Pons (tissue), 1 donor: Measurements from ENCODE around the gene VPS16.
"Not testable (repeated sequence)": the region's sequence is repeated elsewhere in the genome, so short reads cannot be mapped to it uniquely, and the experiment has no call there.

Experiments
- DNase-seq: peaks from one replicate; pipeline ENCODE4 v3.0.0-alpha.2; 2016; ENCODE audit warnings: low spot score

Gene VPS16

DNA sequence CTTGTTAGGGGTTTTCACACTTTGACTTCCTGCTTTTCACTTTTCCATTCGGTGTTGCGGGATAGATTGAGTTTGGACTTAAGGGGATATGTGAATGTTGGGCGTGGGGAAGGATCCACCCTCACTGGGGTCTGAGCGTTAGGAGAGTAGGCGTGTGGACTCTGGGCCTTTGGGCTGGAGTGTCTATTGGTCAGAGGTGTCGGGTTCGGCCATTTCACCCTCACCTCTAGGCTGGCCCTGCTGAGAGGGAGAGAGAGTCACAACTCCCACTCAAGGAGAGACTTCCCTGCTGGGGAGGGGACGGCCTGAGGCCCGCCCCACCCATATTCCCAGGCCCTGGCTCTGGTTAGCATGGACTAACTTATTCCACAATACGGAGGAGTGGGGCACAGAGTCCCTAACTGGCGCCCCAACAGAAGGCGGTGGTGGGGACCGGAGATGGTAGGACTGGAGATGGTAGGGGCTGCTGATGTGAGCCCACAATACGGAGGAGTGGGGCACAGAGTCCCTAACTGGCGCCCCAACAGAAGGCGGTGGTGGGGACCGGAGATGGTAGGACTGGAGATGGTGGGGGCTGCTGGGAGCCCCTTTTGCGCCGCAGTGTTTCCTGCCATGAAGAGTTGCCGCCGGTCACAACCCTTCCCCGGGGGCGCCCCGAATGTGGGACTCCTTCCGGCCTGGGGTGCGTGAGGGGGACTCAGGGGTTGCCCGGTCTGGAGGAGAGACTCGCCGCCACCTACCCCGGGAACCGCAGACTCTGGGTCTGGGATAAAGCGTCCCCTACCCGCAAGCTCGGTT, 31.3 kb downstream of the VPS16 start:
- peak; percentile 22 for DNase-seq

DNA sequence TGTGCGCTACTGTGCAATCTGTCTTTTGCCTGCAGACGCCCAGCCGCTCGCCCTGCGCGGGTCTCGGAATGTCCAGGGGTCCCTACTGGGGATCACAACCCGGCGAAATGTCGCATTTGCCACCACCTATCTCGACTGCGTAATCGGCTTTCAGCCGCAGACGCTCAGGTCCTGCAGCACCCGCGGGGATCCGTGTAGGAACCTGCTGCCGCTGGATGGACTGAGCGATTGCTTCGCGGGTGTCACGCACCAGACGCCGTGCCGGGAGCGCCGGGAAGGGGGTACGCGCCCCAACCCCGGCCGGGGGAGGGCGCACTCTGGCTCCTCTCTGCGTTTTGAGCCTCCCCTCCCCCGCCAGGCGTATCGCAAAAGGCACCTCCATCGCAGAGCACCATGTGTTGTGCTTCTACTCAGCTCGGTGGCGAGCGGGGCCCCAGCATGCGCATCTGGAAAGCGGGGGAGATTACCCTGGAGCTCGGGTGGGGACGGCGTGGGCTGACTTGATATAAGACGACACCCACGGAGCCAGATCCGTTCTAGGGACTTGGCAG, 32.0 kb downstream of the VPS16 start:
- DNase-seq: peak; percentile 44

DNA sequence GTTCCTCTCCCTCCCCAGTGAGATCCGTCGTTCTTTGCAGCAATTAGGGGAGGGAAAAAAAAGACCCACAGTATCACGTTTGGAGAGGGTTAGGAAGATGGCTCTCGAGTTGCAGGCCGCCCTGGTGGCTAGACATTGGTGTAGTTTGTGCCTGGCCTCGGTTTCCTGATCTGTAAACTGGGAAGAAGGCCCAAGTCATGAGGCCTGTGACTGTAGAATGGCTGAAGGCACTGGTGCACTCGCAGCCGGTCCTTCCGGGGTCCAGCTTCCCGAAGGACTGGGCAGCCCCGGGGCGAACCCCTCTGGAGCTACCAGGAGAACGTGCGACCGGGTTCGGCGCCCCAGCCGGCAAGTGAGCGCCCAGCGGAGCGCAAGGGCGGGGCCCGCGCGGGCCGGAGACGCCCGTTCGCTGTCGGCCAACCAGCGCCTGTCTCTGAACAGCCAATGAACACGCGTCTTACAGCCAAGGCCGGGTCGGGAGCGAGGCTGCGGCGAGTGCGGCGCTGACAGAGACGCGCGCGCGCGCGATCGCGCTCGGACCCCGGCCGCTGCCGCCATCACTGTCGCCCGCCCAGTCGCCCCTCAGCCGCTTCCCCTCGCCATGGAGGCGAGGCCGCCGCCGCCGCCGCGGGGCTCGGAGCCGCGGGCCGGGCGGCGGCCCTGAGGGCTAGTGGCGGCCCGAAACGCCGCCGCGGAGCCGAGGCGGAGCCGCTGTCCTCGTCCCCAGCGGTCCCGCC, 32.6 kb downstream of the VPS16 start, which contains the start of gene PTPRA:
PTPRA (plus strand) TSS at position 472 of the 737 bp plus-strand sequence. CDS start 90,797 bp downstream, outside the sequence.
- DNase-seq: peak; percentile 91

DNA sequence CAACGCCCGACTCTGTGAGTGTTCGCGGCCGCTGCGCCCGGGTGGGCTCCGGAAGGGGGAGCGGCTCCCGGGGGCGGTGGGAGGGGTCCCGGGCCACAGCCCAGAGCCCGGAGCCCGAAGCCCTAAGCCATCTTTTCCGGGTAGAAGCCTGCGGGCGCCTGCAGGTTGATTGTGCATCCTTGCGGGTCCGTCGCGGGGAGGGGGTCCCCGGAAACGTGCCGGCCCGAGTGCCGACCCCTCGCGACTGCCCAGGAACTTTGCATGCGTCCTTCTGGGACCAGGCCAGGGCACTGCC, 33.1 kb downstream of the VPS16 start:
- DNase-seq: no peak

DNA sequence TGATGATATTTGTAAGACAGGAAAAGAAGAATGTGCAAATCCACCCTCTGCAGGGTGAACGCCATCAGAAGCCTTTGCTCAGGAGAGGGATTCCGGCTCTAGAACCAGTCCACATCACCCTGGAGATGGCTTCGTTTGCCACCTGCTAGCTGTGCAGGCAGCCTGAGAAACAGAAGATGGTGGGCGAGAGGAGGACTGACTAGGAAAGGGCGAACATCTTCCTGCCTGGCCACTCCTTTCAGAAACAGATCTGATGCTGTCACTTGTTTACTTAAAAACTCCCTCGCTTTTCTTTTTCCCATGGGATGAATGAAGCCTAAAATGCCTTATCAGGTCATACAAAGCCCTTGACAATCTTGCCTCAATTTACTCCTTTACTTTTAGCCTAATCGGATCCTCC, 33.9 kb downstream of the VPS16 start:
- DNase-seq: no peak

DNA sequence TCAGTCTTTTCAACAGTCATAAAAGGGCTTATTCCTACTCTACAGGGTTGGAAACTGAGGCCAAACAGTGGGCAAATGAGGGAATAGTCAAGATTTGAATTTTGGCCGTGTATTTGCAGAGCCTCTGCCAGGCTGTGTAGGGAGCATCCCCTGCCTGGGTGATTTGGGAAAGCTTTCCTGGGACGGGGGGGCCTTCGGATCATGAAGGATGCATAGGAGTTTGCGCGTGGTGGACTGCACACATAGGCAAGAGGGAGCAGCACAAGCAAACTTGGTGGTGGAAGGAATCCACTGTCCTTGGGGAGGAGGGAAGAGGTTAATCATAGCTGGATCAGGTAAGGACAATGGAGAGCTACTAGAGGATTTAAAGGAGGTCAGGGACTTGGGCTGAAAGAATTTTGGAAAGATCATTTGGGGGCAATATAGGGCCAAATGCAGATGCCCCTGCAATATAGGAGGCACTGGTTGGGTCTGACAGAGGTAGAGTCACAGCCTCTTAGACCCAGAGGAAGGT, 35.2 kb downstream of the VPS16 start:
- no peak for DNase-seq

DNA sequence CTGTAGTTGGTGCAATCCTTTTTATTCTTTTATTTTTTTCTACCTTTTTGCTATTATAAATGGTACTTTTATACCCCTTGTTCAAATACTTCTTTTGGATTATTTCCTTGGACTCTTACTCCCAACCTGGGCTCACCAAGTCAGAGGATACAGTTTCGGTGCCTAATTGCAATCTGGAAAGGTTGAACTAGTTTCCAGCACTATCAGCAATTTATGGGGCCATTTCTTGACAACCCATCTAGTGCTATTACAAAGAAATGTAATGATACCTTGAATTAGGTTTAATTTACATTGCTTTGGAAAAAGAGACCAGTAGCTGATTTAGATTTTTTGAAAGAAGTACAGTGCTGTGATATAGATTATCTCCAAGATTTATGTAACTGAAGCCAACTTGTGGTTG, 38.0 kb downstream of the VPS16 start:
- no peak for DNase-seq

DNA sequence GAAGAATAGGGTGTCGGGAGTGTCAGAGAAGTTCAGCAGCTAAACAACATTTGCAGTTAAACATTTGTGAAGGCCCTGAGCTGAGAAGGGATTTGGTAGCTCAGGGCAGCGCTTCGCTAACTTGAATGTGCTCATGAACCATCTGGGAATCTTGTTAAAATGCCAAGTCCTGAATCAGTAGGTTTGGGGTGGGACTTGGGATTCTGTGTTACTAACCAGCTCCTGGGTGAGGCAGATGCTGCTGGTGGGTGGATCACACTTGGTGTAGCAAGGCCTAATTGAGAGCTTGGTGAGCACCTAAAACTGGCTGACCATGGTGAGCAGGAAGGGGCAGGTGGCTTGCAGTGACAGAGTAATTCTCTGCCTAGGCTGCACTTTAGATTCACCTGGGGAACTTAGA, 38.6 kb downstream of the VPS16 start:
- DNase-seq: no peak

DNA sequence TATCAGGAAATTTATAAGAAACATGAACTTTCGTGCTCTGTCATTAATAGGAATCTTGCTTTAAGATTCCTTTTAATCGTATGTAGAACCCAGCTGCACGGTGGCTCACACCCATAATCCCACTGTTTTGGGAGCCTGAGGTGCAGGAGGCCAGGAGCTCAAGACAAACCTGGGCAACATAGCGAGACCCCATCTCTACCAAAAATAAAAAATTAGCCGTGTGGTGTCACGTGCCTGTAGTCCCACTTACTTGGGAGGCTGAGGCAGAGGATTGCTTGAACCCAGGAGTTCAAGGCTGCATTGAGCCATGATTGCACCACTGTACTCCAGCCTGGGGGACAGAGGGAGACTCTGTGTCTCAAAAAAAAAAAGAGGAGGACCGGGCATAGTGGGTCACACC, 40.1 kb downstream of the VPS16 start:
- DNase-seq: no peak

DNA sequence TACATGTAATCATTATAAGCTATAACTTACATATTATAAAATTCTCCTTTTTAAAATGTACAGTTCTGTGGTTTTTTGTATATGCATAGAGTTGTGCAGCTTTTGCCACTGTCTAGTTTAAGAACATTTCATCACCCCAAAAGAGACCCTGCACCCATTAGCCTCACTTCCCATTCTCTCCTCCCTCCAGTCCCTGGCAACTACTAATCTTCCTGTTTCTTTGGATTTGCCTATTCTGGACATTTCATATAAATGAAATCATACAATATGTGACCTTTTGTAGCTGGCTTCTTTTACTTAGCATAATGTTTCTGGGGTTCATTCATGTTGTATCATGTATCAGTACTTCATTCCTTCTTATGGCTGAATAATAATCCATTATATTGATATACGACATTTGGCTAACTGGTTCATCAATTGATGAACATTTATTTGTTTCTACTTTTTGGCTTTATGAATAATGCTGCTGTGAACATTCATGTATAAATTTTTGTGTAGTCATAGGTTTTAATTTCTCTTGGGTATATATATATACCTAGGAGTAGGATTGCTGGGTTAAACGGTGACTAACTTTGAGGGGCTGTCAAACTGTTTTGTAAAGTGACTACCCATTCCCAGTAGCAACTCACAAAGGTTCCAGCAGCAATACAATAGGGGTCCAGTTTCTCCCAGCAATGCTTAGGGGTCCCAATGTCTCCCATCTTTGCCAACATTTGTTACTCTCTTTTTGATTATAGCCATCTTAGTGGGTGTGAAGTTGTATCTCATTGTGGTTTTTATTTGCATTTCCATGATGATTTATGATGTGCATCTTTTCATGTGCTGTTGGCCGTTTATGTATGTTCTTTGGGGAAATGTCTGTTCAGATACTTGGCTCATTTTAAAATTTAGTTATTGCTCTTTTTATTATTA, 43.4 kb downstream of the VPS16 start:
- no peak for DNase-seq

DNA sequence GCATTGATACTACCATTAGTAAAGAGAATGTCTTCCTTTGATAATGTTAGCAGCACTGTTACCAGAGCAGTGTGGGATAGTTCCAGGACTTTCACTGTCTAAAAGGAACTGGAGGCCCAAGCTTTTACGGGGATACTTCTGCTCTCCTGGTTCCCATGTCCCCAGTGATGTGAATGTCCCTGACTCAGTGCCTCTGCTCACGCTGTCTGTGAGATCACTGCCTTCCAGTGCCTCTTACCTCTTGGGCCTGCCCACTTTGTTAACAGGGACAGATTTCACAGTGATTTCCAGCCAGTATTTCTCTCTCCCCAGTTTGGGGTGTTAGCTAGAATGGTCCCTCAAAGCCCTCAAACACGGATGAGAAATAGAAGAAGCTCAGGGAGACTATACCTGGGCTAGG, 47.2 kb downstream of the VPS16 start:
- no peak for DNase-seq

DNA sequence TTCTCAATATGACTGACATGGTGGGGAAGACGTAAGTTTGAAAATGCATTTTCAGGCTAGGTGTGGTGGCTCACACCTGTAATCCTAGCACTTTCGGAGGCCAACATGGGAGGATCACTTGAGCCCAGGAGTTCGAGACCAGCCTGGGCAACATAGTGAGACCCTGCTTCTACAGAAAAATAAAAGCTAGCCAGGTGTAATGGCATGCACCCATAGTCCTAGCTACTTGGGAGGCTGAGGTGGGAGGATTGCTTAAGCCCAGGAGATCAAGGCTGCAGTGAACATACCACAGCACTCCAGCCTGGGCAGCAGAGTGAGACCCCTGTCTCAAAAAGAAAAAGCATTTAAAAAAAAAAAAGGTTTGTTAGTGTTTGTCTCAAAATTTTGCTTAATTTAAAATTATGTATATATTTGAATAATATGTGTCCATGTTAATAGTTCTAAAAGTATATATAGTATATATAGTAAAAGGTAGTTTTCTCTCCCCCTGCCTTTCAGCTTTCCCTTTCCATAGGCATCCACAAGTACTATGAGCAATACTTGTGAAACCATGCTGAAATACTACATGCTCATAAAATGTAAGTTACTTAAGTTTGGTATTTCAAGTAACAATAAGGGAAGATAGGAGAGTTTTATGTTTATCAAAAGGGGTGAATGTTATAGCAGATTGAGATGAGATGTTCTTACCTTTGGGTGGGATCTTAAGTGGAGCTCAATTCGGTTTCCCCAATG, 47.8 kb downstream of the VPS16 start:
- no peak for DNase-seq

DNA sequence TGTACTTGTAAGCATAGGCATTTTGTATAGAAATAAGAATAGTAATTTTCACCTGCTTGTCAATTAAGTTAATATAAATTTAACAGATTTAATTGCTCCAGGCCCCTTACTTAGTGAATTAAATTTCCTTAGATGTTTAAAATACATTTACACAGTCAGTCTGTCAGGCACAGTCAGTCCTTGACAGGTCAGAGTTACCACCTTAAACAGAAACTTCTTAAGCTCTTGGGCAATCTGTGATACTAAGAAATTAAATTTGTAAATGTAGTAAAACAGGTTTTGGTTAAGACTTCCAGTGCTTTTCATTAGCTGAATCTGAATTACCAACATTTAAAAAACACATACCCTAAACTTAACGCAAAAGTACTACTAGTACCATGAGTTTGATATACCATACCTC, 48.7 kb downstream of the VPS16 start:
- DNase-seq: no peak

DNA sequence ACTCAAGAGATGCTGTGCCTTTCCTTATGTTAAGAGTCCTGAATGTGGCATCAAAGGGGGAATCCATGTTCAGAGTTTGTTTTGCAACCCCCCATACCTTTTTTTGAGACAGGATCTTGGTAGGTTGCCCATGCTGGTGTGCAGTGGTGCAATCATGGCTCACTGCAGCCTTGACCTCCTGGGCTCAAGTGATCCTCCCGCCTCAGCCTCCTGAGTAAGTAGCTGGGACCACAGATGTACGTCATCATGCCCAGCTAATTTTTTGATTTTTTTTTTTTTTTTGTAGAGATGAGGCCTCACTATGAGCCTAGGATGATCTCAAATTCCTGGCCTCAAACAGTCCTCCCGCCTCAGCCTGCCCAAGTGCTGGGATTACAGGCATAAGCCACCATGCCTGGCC, 49.3 kb downstream of the VPS16 start:
- DNase-seq: no peak

DNA sequence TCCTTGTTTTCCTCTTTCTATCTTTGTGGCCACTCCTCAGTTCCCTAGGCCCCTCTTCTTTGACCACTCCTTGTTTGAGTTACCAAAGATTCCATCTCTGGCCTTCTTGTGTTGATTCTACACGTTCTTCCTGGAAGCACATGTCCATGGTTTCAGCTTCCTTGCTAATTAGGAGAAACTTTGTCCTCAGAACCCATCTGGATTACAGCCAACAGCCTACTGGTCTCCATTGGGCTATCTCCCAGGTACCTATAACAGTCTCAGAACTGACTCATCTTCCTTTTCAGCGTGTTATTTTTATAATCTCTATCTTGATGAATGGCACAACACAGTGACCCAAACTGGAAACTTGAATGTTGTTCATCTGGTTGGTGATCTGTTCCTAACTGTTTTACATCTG, 50.2 kb downstream of the VPS16 start:
- no peak for DNase-seq

DNA sequence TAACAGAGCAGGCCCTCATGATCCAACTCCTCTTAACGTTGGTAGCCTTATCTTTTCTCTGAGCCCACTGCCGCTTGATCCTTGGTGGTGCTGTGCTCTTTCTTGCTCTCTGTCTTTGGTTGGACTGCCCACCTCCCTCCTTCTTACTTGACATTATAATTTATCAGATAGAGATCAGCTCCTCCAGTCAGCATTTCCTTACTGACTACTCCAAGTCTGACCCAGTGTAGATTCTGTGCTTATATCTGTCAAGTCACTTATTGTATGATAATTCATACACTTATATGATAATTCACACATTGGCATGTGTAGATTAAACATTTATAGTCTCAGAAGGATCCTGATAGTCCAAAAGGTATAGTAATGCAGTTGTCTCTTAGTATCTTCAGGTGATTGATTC, 50.8 kb downstream of the VPS16 start:
- no peak for DNase-seq

DNA sequence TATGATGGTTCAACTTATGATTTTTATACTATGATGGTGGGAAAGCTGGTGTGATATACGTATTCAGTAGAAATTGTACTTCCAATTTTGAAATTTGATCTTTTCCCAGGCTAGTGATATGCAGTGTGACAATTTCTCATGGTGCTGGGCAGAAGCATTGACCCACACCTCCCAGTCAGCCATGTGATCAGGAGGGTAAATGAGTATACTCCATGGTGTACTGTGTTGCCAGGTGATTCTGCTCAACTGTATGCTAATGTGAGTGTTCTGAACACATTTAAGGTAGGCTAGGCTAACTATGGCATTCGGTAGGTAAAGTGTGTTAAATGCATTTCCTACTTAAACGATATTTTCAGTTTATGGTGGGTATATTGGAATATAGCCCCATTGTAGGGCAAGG, 51.8 kb downstream of the VPS16 start:
- no peak for DNase-seq

DNA sequence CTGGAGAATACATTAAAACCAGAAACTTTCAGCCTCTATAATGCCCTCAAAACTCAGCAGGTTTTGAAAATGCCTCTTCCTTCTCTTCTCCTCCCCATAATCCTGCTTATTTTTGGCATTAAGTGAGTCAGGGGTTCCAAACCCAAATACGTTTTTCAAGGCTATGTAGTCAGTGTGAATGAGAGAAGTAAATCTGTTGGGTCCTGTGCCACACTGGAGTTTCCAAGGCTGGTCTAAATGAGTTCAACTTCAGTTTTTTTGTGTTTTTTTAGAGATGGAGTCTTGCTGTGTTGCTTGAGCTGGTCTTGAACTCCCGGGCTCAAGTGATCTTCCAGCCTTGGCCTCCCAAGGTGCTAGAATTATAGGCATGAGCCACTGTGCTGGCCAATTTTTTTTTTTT, 53.7 kb downstream of the VPS16 start:
- no peak for DNase-seq

DNA sequence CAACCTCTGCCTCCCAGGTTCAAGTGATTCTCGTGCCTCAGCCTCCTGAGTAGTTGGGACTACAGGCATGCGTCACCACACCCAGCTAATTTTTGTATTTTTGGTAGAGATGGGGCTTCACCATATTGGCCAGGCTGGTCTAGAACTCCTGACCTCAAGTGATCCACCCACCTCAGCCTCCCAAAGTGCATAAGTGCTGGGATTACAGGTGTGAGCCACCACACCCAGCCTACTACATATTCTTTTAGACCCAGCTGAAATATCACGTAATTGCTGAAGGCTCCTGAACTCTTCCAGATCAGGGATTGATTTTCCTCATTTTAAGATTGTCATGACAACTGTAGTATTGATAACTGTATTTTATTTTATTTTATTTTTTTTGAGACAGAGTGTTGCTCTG, 54.6 kb downstream of the VPS16 start:
- DNase-seq: not testable (repeated sequence)

DNA sequence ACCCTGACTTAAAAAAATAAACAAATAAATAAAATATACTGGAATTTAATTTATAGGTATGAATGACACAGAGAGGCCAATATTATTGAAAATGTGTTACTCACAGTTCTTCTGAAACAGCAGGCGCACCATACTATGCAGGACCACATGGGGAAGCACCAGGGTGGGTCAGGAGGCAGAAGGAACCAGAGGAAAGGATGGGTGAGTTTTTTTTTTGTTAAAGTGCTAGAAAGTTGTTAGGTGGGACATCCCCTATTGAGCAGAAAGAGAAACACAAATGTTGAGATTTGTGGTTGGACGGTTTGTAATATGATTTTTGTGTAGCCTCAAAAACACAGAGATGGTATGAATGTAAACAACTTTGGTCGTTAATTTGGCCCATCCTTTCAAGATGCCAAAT, 58.7 kb downstream of the VPS16 start:
- DNase-seq: no peak

DNA sequence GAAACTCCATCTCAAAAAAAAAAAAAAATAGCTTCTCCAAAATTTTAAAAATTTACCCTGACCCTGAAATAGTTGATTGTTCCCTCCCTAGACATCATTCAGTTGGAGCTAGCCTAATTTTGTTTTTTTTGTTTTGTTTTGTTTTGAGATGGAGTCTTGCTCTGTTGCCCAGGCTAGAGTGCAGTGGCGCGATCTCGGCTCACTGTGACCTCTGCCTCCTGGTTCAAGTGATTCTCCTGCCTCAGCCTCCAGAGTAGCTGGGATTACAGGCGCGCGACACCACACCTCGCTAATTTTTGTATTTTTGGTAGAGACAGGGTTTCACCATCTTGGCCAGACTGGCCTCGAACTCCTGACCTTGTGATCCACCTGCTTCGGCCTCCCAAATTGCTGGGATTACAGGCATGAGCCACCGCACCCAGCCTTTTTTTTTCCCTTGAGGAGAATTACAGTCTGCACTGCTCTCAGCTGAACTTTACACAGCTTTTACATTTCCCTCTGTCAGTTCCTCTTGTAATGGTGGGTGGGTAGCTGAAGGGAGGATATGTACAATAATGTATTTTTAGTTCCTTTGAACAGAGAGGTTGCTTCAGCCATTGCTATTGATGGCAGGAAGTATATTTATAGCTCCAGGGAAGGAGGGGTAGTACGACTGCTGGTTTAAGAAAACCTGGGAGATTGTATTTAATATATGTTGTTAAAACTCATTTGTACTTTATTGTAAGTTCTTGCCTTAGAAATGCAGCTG, 60.5 kb downstream of the VPS16 start:
- no peak for DNase-seq
